Calu3 (cell line): ENCODE results near the gene MEPE. TPM values are rescaled to one million over a fixed set of nuclear protein-coding genes. Genes with fewer than 3 reads are reported as not detected.

ENCODE experiments used
- BruUV-seq: library from RNA; stranded (reverse); fragments of 400-500 nt; replicated peaks from 2 replicates; lab custom pipeline; 2021; lab: Mats Ljungman, UMichigan
- CTCF ChIA-PET: fragments of 300-600 bp; sonication (Branson Sonifier 250); formaldehyde crosslinking; loops from one replicate; lab custom pipeline; 2022; ENCODE audit warnings: antibody characterized with exemption; lab: Charles Lee
- DNase-seq: peaks from one replicate; pipeline ENCODE4 v3.0.0; 2022
- H3K27ac Mint-ChIP-seq: one replicate; pipeline ENCODE4 v1.8.0; 2022; ENCODE audit warnings: mixed read lengths; ENCODE audit not compliant: unreplicated experiment
- H3K27me3 Mint-ChIP-seq: one replicate; pipeline ENCODE4 v1.8.0; 2022; ENCODE audit warnings: mixed read lengths; ENCODE audit not compliant: unreplicated experiment
- H3K36me3 Mint-ChIP-seq: one replicate; pipeline ENCODE4 v1.8.0; 2022; ENCODE audit warnings: mild to moderate bottlenecking, moderate library complexity, mixed read lengths; ENCODE audit not compliant: insufficient read depth, unreplicated experiment
- H3K4me1 Mint-ChIP-seq: one replicate; pipeline ENCODE4 v1.8.0; 2022; ENCODE audit warnings: mild to moderate bottlenecking, low read depth, mixed read lengths; ENCODE audit not compliant: unreplicated experiment
- H3K4me3 Mint-ChIP-seq: one replicate; pipeline ENCODE4 v1.8.0; 2022; ENCODE audit warnings: mild to moderate bottlenecking, low read depth, moderate library complexity, mixed read lengths; ENCODE audit not compliant: unreplicated experiment
- H3K9me3 Mint-ChIP-seq: one replicate; pipeline ENCODE4 v1.8.0; 2022; ENCODE audit warnings: low read depth, mixed read lengths; ENCODE audit not compliant: unreplicated experiment
- CTCF ChIP-seq: fragments of 200-600 bp; IDR thresholded peaks from one replicate; pipeline ENCODE4 v1.8.0; 2022; ENCODE audit warnings: antibody characterized with exemption; ENCODE audit not compliant: unreplicated experiment
- intact Hi-C: fragments of 100-400 bp; cut with micrococcal nuclease; formaldehyde crosslinking; loops from one replicate; pipeline ENCODE4 v1.10.0; 2022; ENCODE audit not compliant: unreplicated experiment
- total RNA-seq: library from RNA; stranded (reverse); gene quantifications from 2 replicates; pipeline ENCODE4 v1.2.3, GENCODE V29; 2022

Gene MEPE
- total RNA-seq, 1 experiment from 2014 or later: not detected

GRCh38 chr4:87806520-87806919, 26.2 kb upstream of the MEPE start:
- peaks cover 10% of the 10 kb centered on the region for H3K27me3 Mint-ChIP-seq
- CTCF ChIA-PET: no interaction called here
- H3K27ac Mint-ChIP-seq: no peak overlapping the region
- no peak for TF ChIP-seq CTCF
- BruUV-seq: no TSS peak
- DNase-seq: no peak
- H3K9me3 Mint-ChIP-seq: peaks cover 3% of the 10 kb centered on the region
- H3K4me3 Mint-ChIP-seq: no peak overlapping the region
- H3K36me3 Mint-ChIP-seq: no peaks in the 10 kb centered on the region
- no peaks in the 10 kb centered on the region for H3K4me1 Mint-ChIP-seq
- intact Hi-C loops: no loop called here

- CTCF ChIA-PET: no interaction called here
- Mint-ChIP-seq H3K9me3 (peaks cover 3% of the 10 kb centered on the region), H3K36me3 (no peaks in the 10 kb centered on the region), H3K27me3 (peaks cover 13% of the 10 kb centered on the region), H3K4me3 (no peak overlapping the region), H3K27ac (no peak overlapping the region), H3K4me1 (no peaks in the 10 kb centered on the region)
- no peak for TF ChIP-seq CTCF
- no TSS peak for BruUV-seq
- no peak for DNase-seq
- intact Hi-C loops: no loop called here
Measured at GRCh38 chr4:87807402-87807801, 25.4 kb upstream of the MEPE start.

- intact Hi-C loops: no loop called here
- Mint-ChIP-seq H3K4me1 (no peaks in the 10 kb centered on the region), H3K27ac (no peak overlapping the region), H3K4me3 (no peak overlapping the region), H3K9me3 (peaks cover 3% of the 10 kb centered on the region), H3K36me3 (no peaks in the 10 kb centered on the region), H3K27me3 (peaks cover 13% of the 10 kb centered on the region)
- CTCF ChIA-PET: interaction anchor here (0.5 kb wide), 1 partner anchor 168 kb away, joined by 3 read pairs; no protein-coding TSS in a partner anchor
- no peak for TF ChIP-seq CTCF
- no TSS peak for BruUV-seq
- no peak for DNase-seq
Measured at GRCh38 chr4:87811977-87812376, 20.8 kb upstream of the MEPE start.

- H3K27ac Mint-ChIP-seq: no peak overlapping the region
- intact Hi-C loops: no loop called here
- no peak for TF ChIP-seq CTCF
- no peaks in the 10 kb centered on the region for H3K9me3 Mint-ChIP-seq
- no peaks in the 10 kb centered on the region for H3K27me3 Mint-ChIP-seq
- H3K36me3 Mint-ChIP-seq: no peaks in the 10 kb centered on the region
- CTCF ChIA-PET: no interaction called here
- no peak for DNase-seq
- BruUV-seq: no TSS peak
- peaks cover 14% of the 10 kb centered on the region for H3K4me1 Mint-ChIP-seq
- H3K4me3 Mint-ChIP-seq: no peak overlapping the region
Measured at GRCh38 chr4:87819281-87819919, 13.4 kb upstream of the MEPE start.
